K562 (cell line): ENCODE results near the gene LIPF. TPM values are rescaled to one million over a fixed set of nuclear protein-coding genes. Genes with fewer than 3 reads are reported as not detected.

Experiments
- ATAC-seq: fragments of 200-7000 bp; cut with Tn5 transposase; 3 replicates; pipeline ENCODE4 v1.9.1; 2020; ENCODE audit warnings: moderate library complexity
- BruUV-seq: library from RNA; stranded (reverse); fragments of 400-500 nt; replicated peaks from 2 replicates; lab custom pipeline; 2021; lab: Mats Ljungman, UMichigan
- CTCF ChIA-PET: fragments of 300-600 bp; formaldehyde crosslinking; extraction: SDS; loops from one replicate; lab custom pipeline; 2021; ENCODE audit warnings: low intra/inter-chr PET ratio; lab: Yijun Ruan, JAX
- POLR2A ChIA-PET: fragments of 300-600, 350-650 bp; sonication (Branson Sonifier 250); formaldehyde crosslinking; extraction: SDS; loops from one replicate; lab custom pipeline; 2021; ENCODE audit warnings: antibody characterized with exemption, inconsistent platforms; lab: Yijun Ruan, JAX
- DNase-seq, 4 experiments: peaks; one replicate each; pipeline versions ENCODE4 v3.0.0 to v3.0.0-alpha.2; 2011 to 2018; ENCODE audit warnings: low spot score in 3 of 4, mixed read lengths in 3 of 4; ENCODE audit errors: extremely low read depth in 1 of 4
- FAIRE-seq: peaks from 2 replicates; lab custom pipeline; 2011; peaks lifted over from hg19 to GRCh38; lab: Jason Lieb, UNC
- H2AFZ ChIP-seq: 2 replicates; pipeline ENCODE4 v1.6.0; 2011; ENCODE audit warnings: low read depth, low read length, control low read depth, inconsistent platforms
- H3K27ac ChIP-seq: fragments of 200-600 bp; 3 replicates; pipeline ENCODE4 v1.8.0; 2011; ENCODE audit warnings: low read depth, mild to moderate bottlenecking, control low read depth, inconsistent platforms, low read length, moderate library complexity, mixed read lengths; ENCODE audit errors: extremely low read depth
- H3K27me3 ChIP-seq, 2 experiments: fragments of 300-600 bp in 1 of 2; 2 replicates in 1 of 2; 3 replicates in 1 of 2; pipeline versions ENCODE4 v1.6.0 to v1.8.0; 2011; ENCODE audit warnings: inconsistent platforms in 2 of 2, low read length in 2 of 2, mild to moderate bottlenecking in 1 of 2, mixed read lengths in 1 of 2, moderate library complexity in 1 of 2; ENCODE audit not compliant: control insufficient read depth in 2 of 2, insufficient read depth in 2 of 2
- H3K36me3 ChIP-seq: fragments of 300-600 bp; 3 replicates; pipeline ENCODE4 v1.8.0; 2011; ENCODE audit warnings: mild to moderate bottlenecking, low read length, inconsistent platforms; ENCODE audit not compliant: control insufficient read depth, insufficient read depth
- H3K4me1 ChIP-seq, 2 experiments: fragments of 200-600 bp in 1 of 2; replicated peaks in 1 of 2; 2 replicates in 1 of 2; 3 replicates in 1 of 2; pipeline versions ENCODE4 v1.5.1 to v1.8.0; 2011; ENCODE audit warnings: inconsistent platforms in 2 of 2, low read length in 2 of 2, mild to moderate bottlenecking in 1 of 2, mixed read lengths in 1 of 2, moderate library complexity in 1 of 2; ENCODE audit not compliant: control insufficient read depth in 2 of 2, insufficient read depth in 2 of 2
- H3K4me2 ChIP-seq: 2 replicates; pipeline ENCODE4 v1.6.1; 2011; ENCODE audit warnings: low read length, control low read depth, inconsistent platforms, mixed read lengths; ENCODE audit not compliant: insufficient read depth
- H3K4me3 ChIP-seq: fragments of 200-600 bp; sonication (generic), shearing (Covaris generic); 2 replicates; pipeline ENCODE4 v1.5.1; 2016; ENCODE audit warnings: control low read depth, inconsistent platforms
- H3K79me2 ChIP-seq: fragments of 200-600 bp; 3 replicates; pipeline ENCODE4 v1.8.0; 2011; ENCODE audit warnings: low read length, inconsistent platforms; ENCODE audit not compliant: control insufficient read depth, insufficient read depth
- H3K9ac ChIP-seq, 2 experiments: 2 replicates each; pipeline versions ENCODE4 v1.6.0 to v1.6.1; 2011; ENCODE audit warnings: low read depth in 2 of 2, low read length in 2 of 2, control low read depth in 1 of 2, inconsistent platforms in 1 of 2, mild to moderate bottlenecking in 1 of 2, mixed read lengths in 1 of 2; ENCODE audit not compliant: insufficient read depth in 1 of 2
- H3K9me1 ChIP-seq: one replicate; pipeline ENCODE4 v1.6.0; 2011; ENCODE audit warnings: inconsistent platforms, mild to moderate bottlenecking, low read length, moderate library complexity; ENCODE audit not compliant: control insufficient read depth, insufficient read depth
- H3K9me3 ChIP-seq: replicated peaks from 2 replicates; pipeline ENCODE4 v1.5.1; 2011; ENCODE audit warnings: low read depth, low read length, inconsistent platforms; ENCODE audit not compliant: control insufficient read depth, insufficient read depth
- H4K20me1 ChIP-seq: replicated peaks from 2 replicates; pipeline ENCODE4 v1.6.1; 2011; ENCODE audit warnings: low read length, inconsistent platforms, mixed read lengths; ENCODE audit not compliant: control insufficient read depth, insufficient read depth
- ATF6 ChIP-seq: sonication (generic); formaldehyde crosslinking; IDR thresholded peaks from 2 replicates; pipeline ENCODE4 v1.4.0; 2020; ENCODE audit warnings: mild to moderate bottlenecking, missing genetic modification reagents
- CEBPZ ChIP-seq: fragments of 150-350 bp; IDR thresholded peaks from 2 replicates; pipeline ENCODE4 v1.6.1; 2014; ENCODE audit warnings: low read depth, mild to moderate bottlenecking, low read length, borderline replicate concordance
- POLR2B ChIP-seq: fragments of 450-650 bp; IDR thresholded peaks from 2 replicates; pipeline ENCODE4 v1.6.1; 2018; ENCODE audit warnings: low read depth; ENCODE audit not compliant: partially characterized antibody
- RAD51 ChIP-seq: fragments of 450-650 bp; IDR thresholded peaks from 2 replicates; pipeline ENCODE4 v1.7.1; 2016; ENCODE audit warnings: low read depth, mild to moderate bottlenecking, borderline replicate concordance
- RBM17 ChIP-seq: fragments of 200-400 bp; formaldehyde crosslinking; IDR thresholded peaks from 2 replicates; pipeline ENCODE4 v1.6.1; 2017; ENCODE audit warnings: low read depth, mild to moderate bottlenecking, low read length, borderline replicate concordance
- SMAD4 ChIP-seq: fragments of 250-450 bp; sonication (Bioruptor Pico); conservative IDR thresholded peaks from 2 replicates; pipeline ENCODE4 v1.8.0; 2021; ENCODE audit warnings: inconsistent platforms, mild to moderate bottlenecking, moderate library complexity
- ZBTB2 ChIP-seq: fragments of 450-650 bp; IDR thresholded peaks from 2 replicates; pipeline ENCODE4 v1.6.1; 2016; ENCODE audit warnings: antibody characterized with exemption
- ZNF583 ChIP-seq: fragments of 250-450 bp; sonication (Bioruptor Pico); IDR thresholded peaks from 2 replicates; pipeline ENCODE4 v1.4.0; 2020
- WGBS: fragments of 100-300 bp; shearing (Covaris generic); methylation state at CpG from one replicate; pipeline ENCODE4 v1.1.6; 2016; ENCODE audit warnings: low coverage, mixed read lengths; ENCODE audit not compliant: insufficient coverage; ENCODE audit errors: missing lambda C conversion rate; 5-methylcytosine and 5-hydroxymethylcytosine counted together
- in situ Hi-C: fragments of 300-500 bp; cut with MboI; formaldehyde crosslinking; loops from 4 replicates; pipeline ENCODE4 v1.15.0; 2018; ENCODE audit warnings: inconsistent platforms, mixed read lengths
- intact Hi-C: fragments of 100-400 bp; cut with micrococcal nuclease; formaldehyde crosslinking; loops from 2 replicates; pipeline ENCODE4 v1.14.2; 2022
- polyA plus RNA-seq, 8 experiments: library from polyadenylated mRNA; depleted of rRNA in 4 of 8; stranded (reverse) in 5 of 8; unstranded in 3 of 8; fragments of >200 nt; fragmentation: Nextera tagmentation in 2 of 8; fragmentation: Illumina TruSeq in 1 of 8; extraction: Ambion mirVana in 2 of 8; extraction: Trizol in 1 of 8; gene quantifications; 2 replicates each; pipeline versions ENCODE4 v1.2.1 to v1.2.3, GENCODE V29; 2011 to 2014; ENCODE audit warnings: inconsistent platforms in 1 of 8, missing spikeins in 1 of 8
- total RNA-seq, 7 experiments: library from RNA; depleted of rRNA in 6 of 7; stranded (reverse); fragments of >200 nt in 6 of 7; fragmentation: Illumina TruSeq in 2 of 7; extraction: Trizol in 2 of 7; gene quantifications; 2 replicates each; pipeline versions ENCODE4 v1.2.1 to v1.2.3, GENCODE V29; 2011 to 2021; ENCODE audit warnings: low replicate concordance in 1 of 7

LIPF gene
- total and polyA plus RNA-seq, 9 of the 15 experiments (the other 6 are each of a cell fraction or from before 2014, with no cell fraction given): not detected

GRCh38 chr10:88652616-88653015 lies 11.6 kb upstream of the LIPF start:
- intact Hi-C loops (no loop called here), in situ Hi-C loops (no loop called here)
- H3K4me1 ChIP-seq: no peaks in the 10 kb centered on the region
- no peak overlapping the region for H3K4me2 ChIP-seq
- H2AFZ ChIP-seq: no peak overlapping the region
- no peak overlapping the region for H3K9ac ChIP-seq
- FAIRE-seq (no peak), DNase-seq (no peak), ATAC-seq (no peak)
- H3K36me3 ChIP-seq: no peaks in the 10 kb centered on the region
- no peaks in the 10 kb centered on the region for H3K9me1 ChIP-seq
- no peak overlapping the region for H3K4me3 ChIP-seq
- no peak for TF ChIP-seq RBM17
- H3K9me3 ChIP-seq: no peaks in the 10 kb centered on the region
- ChIA-PET POLR2A (no interaction called here), CTCF (no interaction called here)
- H3K27me3 ChIP-seq: no peaks in the 10 kb centered on the region
- 0% methylated on average over 2 of the region's 2 CpGs for WGBS
- no peak overlapping the region for H3K27ac ChIP-seq
- no TSS peak for BruUV-seq
- no peaks in the 10 kb centered on the region for H3K79me2 ChIP-seq
- no peaks in the 10 kb centered on the region for H4K20me1 ChIP-seq

- H3K27ac ChIP-seq: no peak overlapping the region
- FAIRE-seq (no peak), ATAC-seq (no peak), DNase-seq (no peak)
- in situ Hi-C loops (no loop called here), intact Hi-C loops (no loop called here)
- H3K9ac ChIP-seq: no peak overlapping the region
- H3K4me2 ChIP-seq: no peak overlapping the region
- no peaks in the 10 kb centered on the region for H3K9me3 ChIP-seq
- no peaks in the 10 kb centered on the region for H3K9me1 ChIP-seq
- H3K27me3 ChIP-seq: no peaks in the 10 kb centered on the region
- no peaks in the 10 kb centered on the region for H3K4me1 ChIP-seq
- CTCF ChIA-PET: no interaction called here
- no peaks in the 10 kb centered on the region for H3K79me2 ChIP-seq
- no peak overlapping the region for H2AFZ ChIP-seq
- BruUV-seq: no TSS peak
- no peak overlapping the region for H3K4me3 ChIP-seq
- POLR2A ChIA-PET: no interaction called here
- no peaks in the 10 kb centered on the region for H3K36me3 ChIP-seq
- no peaks in the 10 kb centered on the region for H4K20me1 ChIP-seq
- 0% methylated on average over 1 of the region's 1 CpG for WGBS
- TF ChIP-seq POLR2B: no peak
- TF ChIP-seq ATF6: no peak
- no peak for TF ChIP-seq CEBPZ
- TF ChIP-seq RAD51: no peak
- no peak for TF ChIP-seq RBM17
- no peak for TF ChIP-seq SMAD4 (CRISPR knock-in tag)
- no peak for TF ChIP-seq ZBTB2
- no peak for TF ChIP-seq ZNF583 (CRISPR knock-in tag)
Measured at GRCh38 chr10:88657901-88658300, 6.3 kb upstream of the LIPF start.
